C4-2B (cell line): ENCODE data around the gene ADD1.

Experiments
- CTCF ChIP-seq: fragments of 450-650 bp; conservative IDR thresholded peaks from 2 replicates; pipeline ENCODE4 v1.5.1; 2017; ENCODE audit warnings: mild to moderate bottlenecking
- ZFX ChIP-seq: fragments of 450-650 bp; IDR thresholded peaks from 2 replicates; pipeline ENCODE4 v1.6.1; 2017

GRCh38 chr4:2811830-2812611 is 31.6 kb upstream of the ADD1 start:
- no peak for TF ChIP-seq CTCF
- TF ChIP-seq ZFX: peak; percentile 63
